CD4-positive, alpha-beta T cell treated with Interleukin-10 for 1 hour (primary cell): ENCODE data around the gene LEP.

Source experiments
- DNase-seq: peaks from one replicate; pipeline ENCODE4 v3.0.0-alpha.2; 2020

The LEP gene

DNA sequence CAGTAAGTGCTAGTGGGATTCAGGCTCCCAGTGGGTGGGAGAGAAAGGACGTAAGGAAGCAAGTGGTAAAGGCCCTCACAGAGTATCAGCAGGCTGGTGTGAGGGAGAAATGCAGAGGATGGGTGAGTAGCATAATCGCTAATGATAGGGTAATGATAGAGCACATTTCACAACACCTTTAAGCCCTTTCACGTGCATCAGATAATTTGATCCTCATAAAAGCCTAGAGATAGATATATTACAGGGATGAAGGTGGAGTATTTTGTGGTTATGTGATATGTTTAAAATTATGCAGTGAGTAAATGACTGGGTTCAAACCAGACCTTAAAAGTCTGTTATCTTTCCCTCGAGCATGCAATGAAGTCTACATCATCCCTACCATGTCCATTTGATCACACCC, 10.3 kb downstream of the LEP start:
- DNase-seq: no peak

- no peak for DNase-seq
These were observed 12.6 kb downstream of the LEP start for GRCh38 chr7:128253701-128254100.

GRCh38 chr7:128254470-128254869, 13.4 kb downstream of the LEP start:
- no peak for DNase-seq

DNA sequence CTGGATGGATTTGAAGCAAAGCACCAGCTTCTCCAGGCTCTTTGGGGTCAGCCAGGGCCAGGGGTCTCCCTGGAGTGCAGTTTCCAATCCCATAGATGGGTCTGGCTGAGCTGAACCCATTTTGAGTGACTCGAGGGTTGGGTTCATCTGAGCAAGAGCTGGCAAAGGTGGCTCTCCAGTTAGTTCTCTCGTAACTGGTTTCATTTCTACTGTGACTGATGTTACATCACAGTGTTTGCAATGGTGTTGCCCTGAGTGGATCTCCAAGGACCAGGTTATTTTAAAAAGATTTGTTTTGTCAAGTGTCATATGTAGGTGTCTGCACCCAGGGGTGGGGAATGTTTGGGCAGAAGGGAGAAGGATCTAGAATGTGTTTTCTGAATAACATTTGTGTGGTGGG, 14.2 kb downstream of the LEP start:
- DNase-seq: no peak

DNA sequence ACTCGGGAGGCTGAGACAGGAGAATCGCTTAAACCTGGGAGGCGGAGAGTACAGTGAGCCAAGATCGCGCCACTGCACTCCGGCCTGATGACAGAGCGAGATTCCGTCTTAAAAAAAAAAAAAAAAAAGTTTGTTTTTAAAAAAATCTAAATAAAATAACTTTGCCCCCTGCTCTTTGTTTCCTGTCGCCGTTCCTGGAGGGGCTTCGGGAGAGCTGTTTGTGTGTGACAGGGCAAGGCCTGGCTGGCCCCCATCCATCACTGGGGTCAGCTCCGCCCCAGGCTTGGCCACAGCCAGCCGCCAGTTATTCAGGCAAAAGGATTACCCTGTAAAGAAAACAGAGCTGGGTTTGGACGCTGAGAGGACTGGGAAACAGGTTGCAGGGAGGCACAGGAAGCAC, 16.4 kb downstream of the LEP start:
- DNase-seq: no peak

DNA sequence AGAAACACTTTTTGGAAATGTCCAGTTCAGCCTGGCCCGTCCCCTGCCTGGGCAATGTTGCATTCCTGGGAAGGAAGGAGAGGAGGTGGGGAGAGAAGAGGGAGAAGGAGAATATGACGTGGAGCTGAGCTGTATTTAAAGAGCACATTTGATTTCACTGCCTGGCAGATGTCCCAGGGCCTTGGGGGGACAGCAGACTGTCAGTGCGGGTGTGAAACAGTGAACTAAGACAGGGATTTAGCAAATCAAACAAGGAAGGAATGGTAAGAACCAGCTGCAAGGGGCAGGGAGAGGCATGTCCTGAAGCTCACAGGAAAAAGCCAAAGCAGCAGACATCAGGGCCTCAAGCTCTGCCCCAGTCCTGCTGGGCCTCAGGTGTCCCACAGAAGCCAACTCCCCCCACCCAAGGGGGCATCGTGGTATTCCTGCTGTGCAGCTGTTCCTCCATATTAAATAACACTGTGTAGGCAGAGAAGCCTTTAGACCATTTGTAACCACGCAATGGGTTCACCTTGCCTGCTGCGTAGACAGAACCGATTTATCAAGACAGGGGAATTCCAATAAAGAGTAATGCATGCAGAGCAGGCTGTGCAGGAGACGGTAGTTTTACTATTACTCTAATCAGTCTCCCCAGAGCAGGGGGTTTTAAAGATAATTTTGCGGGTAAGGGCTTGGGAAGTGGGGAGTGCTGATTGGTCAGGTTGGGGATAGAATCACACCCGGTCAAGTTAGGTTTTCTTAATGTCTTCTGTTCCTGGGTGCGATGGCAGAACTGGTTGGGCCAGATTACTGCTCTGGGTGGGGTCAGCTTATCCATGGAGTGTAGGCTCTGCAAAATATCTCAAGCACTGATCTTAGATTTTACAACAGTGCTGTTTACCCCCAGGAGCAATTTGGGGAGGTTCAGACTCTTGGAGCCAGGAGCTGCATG, 18.3 kb downstream of the LEP start:
- DNase-seq: no peak

GRCh38 chr7:128260069-128260795, 19.2 kb downstream of the LEP start:
- no peak for DNase-seq

- no peak for DNase-seq
These were observed 21.4 kb downstream of the LEP start for GRCh38 chr7:128262273-128263028.

- DNase-seq: no peak
These were observed 22.3 kb downstream of the LEP start for GRCh38 chr7:128263420-128263819.

DNA sequence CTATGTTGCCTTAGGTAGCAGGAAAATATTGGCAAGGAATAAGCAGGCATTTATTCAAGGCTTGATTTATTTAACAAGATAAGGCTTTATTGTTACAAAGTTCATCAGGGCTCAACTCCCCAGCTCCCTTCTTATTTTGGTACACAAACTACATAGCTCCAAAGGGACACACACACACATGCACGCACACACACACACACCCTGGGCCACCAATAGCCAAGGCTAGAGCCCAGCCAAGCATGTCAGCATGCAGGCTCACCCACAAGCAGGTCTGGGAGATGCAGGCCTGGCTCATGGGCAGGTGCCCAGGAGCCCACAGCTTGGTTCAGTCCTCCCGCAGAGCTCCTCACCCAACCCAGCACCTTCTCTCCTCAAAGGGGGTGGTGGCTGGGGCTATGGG, 23.4 kb downstream of the LEP start:
- DNase-seq: no peak

DNA sequence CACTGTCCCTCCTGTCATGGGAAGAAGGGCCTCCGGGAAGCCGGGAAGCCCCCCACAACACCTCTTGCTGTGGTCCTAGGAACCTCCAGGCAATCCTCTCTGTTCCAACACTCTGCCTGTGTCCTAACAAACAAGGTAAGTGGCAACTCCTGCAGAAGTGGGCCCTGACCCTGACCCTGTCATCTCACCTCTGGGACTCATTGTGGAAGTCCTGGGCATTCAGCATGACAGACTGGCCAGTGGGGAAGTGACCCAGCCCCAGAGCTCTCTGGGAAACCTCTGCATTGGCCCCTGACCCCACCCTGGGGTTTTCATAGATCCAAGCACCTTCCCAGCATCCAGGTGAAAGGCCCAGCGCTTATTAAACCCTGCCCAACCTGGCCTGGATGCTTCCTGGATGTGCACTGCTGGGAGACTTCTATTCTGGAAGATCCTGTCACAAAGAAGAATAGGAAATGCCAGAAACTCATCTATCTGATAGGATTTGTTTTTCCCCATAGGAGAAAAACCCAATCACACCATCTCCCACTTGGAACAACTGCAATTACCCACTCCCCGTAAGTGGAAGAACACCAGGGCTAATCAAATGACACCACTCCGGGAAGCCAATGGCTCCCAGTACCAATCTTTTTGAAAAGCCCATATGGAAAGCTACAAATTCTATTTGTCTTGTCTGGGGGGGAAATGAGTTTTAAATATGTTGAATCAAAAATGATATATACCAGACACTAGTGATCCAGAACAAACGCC, 24.3 kb downstream of the LEP start:
- no peak for DNase-seq

DNA sequence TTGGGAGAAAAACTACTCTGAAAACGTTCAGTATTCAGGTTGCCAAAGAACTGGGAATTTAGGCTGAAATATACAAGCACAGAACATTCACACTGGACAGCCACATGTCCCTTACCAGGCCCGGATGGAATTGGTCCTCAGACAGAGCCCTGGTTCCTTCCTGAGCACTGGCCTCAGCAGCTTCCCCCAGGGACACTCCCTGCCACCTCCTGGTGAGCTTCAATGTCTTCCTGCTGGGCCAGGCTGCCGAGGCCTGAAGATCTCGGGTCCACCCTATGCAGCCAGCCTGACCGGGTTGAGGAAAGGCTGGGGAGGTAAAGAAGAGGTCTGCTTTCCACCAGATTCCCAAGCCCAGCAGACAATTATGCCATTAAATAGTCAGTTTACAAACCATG, 24.8 kb downstream of the LEP start:
- DNase-seq: no peak

DNA sequence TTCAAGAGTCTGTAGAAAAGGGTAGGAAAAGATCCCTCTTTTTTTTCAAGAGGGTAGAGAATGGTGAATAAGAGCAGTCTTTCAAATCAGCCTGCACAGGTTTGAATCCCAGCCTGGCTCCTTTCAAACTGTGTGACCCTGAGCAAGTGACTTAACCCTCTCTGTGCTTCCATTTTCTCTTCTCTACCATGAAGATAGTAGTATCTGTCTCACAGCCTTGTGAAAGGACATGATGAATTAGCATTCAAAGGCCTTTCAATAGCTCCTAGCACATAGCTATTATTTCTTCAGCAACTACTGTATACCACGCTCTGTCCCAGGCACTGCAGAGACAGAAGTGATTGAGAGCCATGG, 25.4 kb downstream of the LEP start:
- DNase-seq: no peak

DNA sequence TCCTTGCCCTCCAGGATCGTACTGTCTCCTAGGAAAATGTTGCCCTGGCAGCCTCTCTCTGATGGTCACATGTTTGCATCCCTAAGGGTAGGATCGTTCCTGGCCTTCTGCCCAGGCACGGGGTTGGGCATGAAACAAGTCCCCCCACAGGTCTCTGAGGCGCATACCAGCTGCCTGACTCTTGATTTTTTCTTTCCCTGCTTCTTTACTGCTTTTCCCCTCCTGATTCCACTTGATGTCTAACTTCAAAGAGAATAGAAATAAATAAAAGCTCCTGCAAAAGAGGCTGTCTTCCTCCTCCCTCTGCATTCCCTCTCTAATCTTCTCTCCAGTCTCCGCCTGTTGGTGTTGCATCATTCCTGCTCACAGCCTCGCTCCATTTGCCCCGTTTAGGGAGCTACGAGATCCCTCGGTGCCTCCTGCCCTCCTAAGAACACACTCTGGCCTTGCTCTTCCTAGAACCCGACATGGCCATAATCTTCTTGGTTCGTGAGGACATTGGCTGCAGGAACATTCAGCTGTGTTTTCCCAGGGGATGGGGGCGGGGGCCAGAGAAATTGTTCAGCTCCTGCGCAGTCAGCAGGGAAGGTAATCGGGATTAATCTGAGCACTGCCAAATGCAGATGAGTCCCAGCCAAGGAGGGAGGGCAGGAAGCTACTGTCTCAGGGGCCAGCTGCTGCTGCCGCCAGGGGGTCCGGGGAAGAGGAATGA, 26.0 kb downstream of the LEP start:
- DNase-seq: no peak

DNA sequence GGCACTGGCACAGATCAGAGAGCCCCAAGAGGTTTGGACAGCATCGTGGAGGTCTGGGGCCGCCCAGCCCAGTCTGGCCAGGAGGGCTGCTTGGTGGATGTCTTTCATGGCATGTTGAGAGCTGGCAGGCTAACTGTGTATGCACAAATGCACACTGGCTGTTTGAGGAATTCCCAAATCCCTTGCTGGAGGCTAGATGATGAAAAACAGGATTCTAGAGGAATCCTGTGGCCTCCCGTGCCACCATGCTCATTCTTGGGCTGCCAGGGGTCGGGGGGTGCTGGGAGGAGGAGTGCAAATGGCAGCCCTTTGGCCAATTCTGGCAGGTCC, 26.5 kb downstream of the LEP start:
- DNase-seq: no peak

DNA sequence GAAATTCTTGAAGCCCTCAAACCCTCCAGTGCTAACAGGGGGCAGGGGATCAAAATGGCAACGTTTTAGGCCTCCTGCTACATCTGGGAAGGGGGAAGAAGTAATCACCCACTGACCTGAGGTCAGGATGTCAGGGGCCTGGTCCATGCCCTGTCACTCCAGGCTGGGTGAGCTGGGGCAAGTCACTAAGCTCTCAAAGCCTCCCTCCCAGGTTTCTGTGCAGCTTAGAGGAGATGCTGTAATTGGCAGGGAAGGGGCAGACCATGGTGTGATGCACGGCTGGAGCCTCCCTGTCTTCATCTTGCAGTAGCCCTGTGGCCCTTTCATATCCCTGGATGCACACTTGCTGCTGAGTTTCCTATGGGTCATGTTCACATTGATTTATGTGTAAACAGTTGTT, 27.2 kb downstream of the LEP start:
- DNase-seq: no peak

GRCh38 chr7:128270826-128271272, 29.8 kb downstream of the LEP start:
- DNase-seq: no peak

DNA sequence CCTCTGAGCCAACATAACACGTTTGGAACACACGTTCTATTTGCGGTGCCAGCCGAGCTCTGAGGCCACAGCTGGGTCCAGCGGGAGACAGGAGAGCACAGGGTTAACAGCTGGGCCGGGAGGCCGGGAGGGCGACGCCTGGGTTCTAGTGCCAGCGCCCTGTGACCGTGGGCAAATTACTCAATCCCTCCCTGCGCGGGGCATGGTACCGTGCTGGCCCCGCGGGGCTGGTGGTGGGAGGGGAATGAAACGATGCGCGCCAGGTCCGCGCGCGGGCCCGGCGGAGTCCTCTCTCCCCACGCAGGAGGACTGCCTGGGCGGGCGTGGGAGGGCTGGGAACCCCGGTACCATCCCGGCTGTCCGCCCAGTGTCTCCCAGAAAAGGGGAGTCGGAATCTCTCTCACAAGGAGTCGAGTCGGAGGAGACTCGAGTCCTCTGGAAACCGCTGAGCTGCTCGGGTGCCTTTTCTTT, 30.4 kb downstream of the LEP start:
- DNase-seq: no peak

GRCh38 chr7:128271942-128272481, 30.9 kb downstream of the LEP start:
- no peak for DNase-seq

DNA sequence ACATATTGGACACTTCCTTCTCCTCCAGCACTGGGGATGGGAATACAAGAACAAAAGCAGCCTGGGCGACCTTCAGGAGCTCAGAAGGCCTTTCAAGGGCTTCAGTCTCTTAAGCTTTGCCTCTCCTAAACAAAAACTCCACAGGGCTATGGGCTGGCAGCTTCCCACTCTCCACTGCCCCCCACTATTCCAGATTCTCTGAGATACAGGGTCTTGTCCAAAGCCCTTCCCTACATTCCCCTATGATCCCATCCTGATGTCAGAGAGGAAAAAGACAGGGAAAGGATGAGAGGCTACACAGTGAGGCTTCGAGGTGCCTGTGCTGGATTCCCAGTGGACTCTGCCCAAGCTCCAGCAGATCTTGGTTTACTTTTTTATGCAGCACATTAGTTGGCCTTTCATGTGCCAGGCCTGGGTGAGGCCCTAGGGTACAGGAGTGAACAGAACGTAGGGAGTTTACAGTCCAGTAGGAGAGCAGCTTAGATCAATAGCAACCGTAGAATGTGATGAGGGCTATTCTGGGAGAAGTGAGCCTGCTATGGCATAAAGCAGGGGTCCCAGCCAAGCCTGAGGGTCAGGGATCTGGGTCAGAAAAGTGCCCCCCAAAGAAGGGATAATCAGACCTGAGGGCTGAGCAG, 33.3 kb downstream of the LEP start:
- no peak for DNase-seq

DNA sequence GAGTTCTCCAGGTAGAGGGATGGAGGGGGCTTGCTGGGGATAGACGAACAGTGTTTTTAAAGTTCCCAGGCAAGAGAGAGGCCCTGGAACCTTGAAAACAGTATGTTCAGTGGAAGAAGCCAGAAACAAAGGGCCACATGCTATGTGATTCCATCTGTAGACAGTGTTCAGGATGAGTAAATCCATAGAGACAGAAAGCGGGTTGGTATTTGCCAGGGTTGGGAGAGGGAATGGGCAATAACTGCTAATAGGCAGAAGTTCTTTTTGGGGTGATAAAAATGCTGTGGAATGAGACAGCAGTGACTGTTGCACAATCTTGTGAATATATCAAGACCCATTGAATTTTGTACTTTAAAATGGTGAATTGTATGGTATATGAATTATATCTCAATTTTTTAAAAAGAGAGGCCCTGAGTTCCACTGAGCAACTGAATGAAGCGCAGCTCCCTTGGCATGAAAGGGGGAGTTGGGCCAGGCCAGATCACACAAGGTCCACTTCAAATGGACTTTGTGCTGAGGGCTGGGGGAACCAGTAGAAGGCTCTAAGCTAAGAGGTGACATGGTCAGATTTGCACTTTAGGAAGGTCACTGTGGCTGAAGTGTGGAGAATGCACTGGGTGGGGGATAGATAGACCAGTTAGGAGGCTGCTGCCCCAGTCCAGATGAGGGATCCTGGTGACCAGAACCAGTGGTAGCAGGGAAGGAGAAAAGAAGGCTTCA, 34.0 kb downstream of the LEP start:
- no peak for DNase-seq
